GM21528 (cell line): ENCODE results near the gene USB1.

Experiments used
- ATAC-seq: cut with Tn5 transposase; IDR thresholded peaks from one replicate; pipeline ENCODE4 v1.9.1; 2021; ENCODE audit warnings: mild to moderate bottlenecking, moderate library complexity; ENCODE audit not compliant: unreplicated experiment, low FRiP score

Gene USB1

GRCh38 chr16:58044266-58045019 is 43.2 kb downstream of the USB1 start:
- no peak for ATAC-seq

GRCh38 chr16:58045096-58045495 is 43.9 kb downstream of the USB1 start:
- ATAC-seq = no peak

- ATAC-seq = no peak
Observed at GRCh38 chr16:58046054-58046881, 45.1 kb downstream of the USB1 start.

- ATAC-seq = no peak
Observed at GRCh38 chr16:58046936-58047335, 45.7 kb downstream of the USB1 start.

- ATAC-seq = no peak
Observed at GRCh38 chr16:58047557-58048348, 46.5 kb downstream of the USB1 start.

- no peak for ATAC-seq
Observed at GRCh38 chr16:58048494-58049231, 47.5 kb downstream of the USB1 start.

- no peak for ATAC-seq
Observed at GRCh38 chr16:58049232-58050185, 48.3 kb downstream of the USB1 start.

GRCh38 chr16:58051296-58051695 is 50.1 kb downstream of the USB1 start:
- ATAC-seq = no peak

GRCh38 chr16:58051821-58052603 is 50.8 kb downstream of the USB1 start:
- no peak for ATAC-seq

GRCh38 chr16:58053682-58054005 is 52.4 kb downstream of the USB1 start:
- no peak for ATAC-seq

- ATAC-seq = no peak
Observed at GRCh38 chr16:58054289-58054688, 53.1 kb downstream of the USB1 start.

GRCh38 chr16:58056580-58056979 is 55.4 kb downstream of the USB1 start:
- no peak for ATAC-seq

GRCh38 chr16:58057121-58057520 is 55.9 kb downstream of the USB1 start:
- no peak for ATAC-seq

GRCh38 chr16:58057784-58058183 is 56.6 kb downstream of the USB1 start:
- ATAC-seq = no peak

- no peak for ATAC-seq
Observed at GRCh38 chr16:58062821-58063220, 61.6 kb downstream of the USB1 start.

- ATAC-seq = no peak
Observed at GRCh38 chr16:58063377-58064076, 62.3 kb downstream of the USB1 start.

GRCh38 chr16:58070585-58070984 is 69.4 kb downstream of the USB1 start:
- ATAC-seq = no peak
